ENCODE results near the gene IGIP. TPM values are rescaled to one million over a fixed set of nuclear protein-coding genes. Genes with fewer than 3 reads are reported as not detected.

Gene IGIP
- total RNA-seq, 4 donors from 2014 or later: 8.4 to 21.3 (median 16.8) TPM

- TF ChIP-seq CTCF (IDR thresholded peaks at IDR 0.05): no peak
- DNase-seq (ENCODE audit: low spot score): no peak
- ATAC-seq (ENCODE audit: low FRiP score): no peak
These were observed 15.1 kb upstream of the IGIP start for GRCh38 chr5:140110646-140110957.

- ATAC-seq (ENCODE audit: low FRiP score) (no peak), DNase-seq (ENCODE audit: low spot score) (no peak)
- no peak for TF ChIP-seq CTCF (IDR thresholded peaks at IDR 0.05)
These were observed 14.5 kb upstream of the IGIP start for GRCh38 chr5:140111011-140111858.

GRCh38 chr5:140111859-140112551, 13.7 kb upstream of the IGIP start:
- ATAC-seq (ENCODE audit: low FRiP score) (no peak), DNase-seq (ENCODE audit: low spot score) (no peak)
- TF ChIP-seq CTCF (IDR thresholded peaks at IDR 0.05): no peak

- ATAC-seq (ENCODE audit: low FRiP score) (peak; percentile 4), DNase-seq (ENCODE audit: low spot score) (no peak)
- no peak for TF ChIP-seq CTCF (IDR thresholded peaks at IDR 0.05)
These were observed 13.0 kb upstream of the IGIP start for GRCh38 chr5:140112685-140113179.

GRCh38 chr5:140113180-140113698, 12.5 kb upstream of the IGIP start:
- TF ChIP-seq CTCF (IDR thresholded peaks at IDR 0.05): no peak
- DNase-seq (ENCODE audit: low spot score): no peak
- ATAC-seq (ENCODE audit: low FRiP score): no peak

- TF ChIP-seq CTCF (IDR thresholded peaks at IDR 0.05): no peak
- peak; percentile 89 for ATAC-seq (ENCODE audit: low FRiP score)
These were observed 12.0 kb upstream of the IGIP start, which contains the start of gene PURA for GRCh38 chr5:140113699-140114263. Gene PURA (plus strand): TSS chr5:140114109. CDS start chr5:140114182, 73 bp downstream.

More at GRCh38 chr5:140113699-140114263, 12.0 kb upstream of the IGIP start, which contains the start of gene PURA:
- DNase-seq (ENCODE audit: low spot score): peak; percentile 97
